Anterior cingulate cortex (tissue), 58 donors: ENCODE data around the gene NEK5.

Source experiments
- DNase-seq, 58 donors: peaks; one replicate each; lab custom pipeline; 2025; lab: John Stamatoyannopoulos, UW

NEK5 gene

GRCh38 chr13:52016296-52016695 is 112.6 kb downstream of the NEK5 start:
- DNase-seq = no peak

GRCh38 chr13:52012512-52012836 is 116.4 kb downstream of the NEK5 start:
- no peak for DNase-seq

GRCh38 chr13:52011632-52012511 is 117.0 kb downstream of the NEK5 start, which contains the start of gene ALG11:
ALG11 (plus strand) TSS chr13:52012398; CDS start chr13:52012419, 21 bp downstream.
- DNase-seq = peak; percentile 83 to 99 (median 98)

- DNase-seq = peak in 12 of 58 donors; percentile 3 to 63 (median 35)
Measured at GRCh38 chr13:52010890-52011631, 117.8 kb downstream of the NEK5 start, which contains the start of gene ATP7B. ATP7B (minus strand) TSS chr13:52011450; CDS start chr13:52011337, 113 bp downstream.

GRCh38 chr13:52009946-52010345 is 118.9 kb downstream of the NEK5 start:
- no peak for DNase-seq

- DNase-seq = no peak
Measured at GRCh38 chr13:52006523-52007245, 122.2 kb downstream of the NEK5 start.

- DNase-seq = no peak
Measured at GRCh38 chr13:52005841-52006522, 122.9 kb downstream of the NEK5 start.

- DNase-seq = no peak
Measured at GRCh38 chr13:52004511-52005170, 124.2 kb downstream of the NEK5 start.

GRCh38 chr13:52003541-52003940 is 125.3 kb downstream of the NEK5 start:
- DNase-seq = no peak

GRCh38 chr13:52002361-52002760 is 126.5 kb downstream of the NEK5 start:
- no peak for DNase-seq

GRCh38 chr13:52001120-52001731 is 127.6 kb downstream of the NEK5 start:
- DNase-seq = peak in 1 of 58 donors; percentile 19

GRCh38 chr13:51999921-52000320 is 129.0 kb downstream of the NEK5 start:
- peak in 1 of 58 donors; percentile 45 for DNase-seq

- peak in 43 of 58 donors; percentile 3 to 68 (median 28) for DNase-seq
Measured at GRCh38 chr13:51999510-51999911, 129.4 kb downstream of the NEK5 start.

GRCh38 chr13:51998723-51999509 is 130.0 kb downstream of the NEK5 start:
- no peak for DNase-seq

GRCh38 chr13:51997641-51998330 is 131.1 kb downstream of the NEK5 start:
- no peak for DNase-seq

- DNase-seq = no peak
Measured at GRCh38 chr13:51997186-51997585, 131.7 kb downstream of the NEK5 start.

- no peak for DNase-seq
Measured at GRCh38 chr13:51996641-51997040, 132.2 kb downstream of the NEK5 start.
